HG03442 (cell line): ENCODE data around the gene PIK3R3.

Source experiments
- ATAC-seq: cut with Tn5 transposase; IDR thresholded peaks from one replicate; pipeline ENCODE4 v1.9.1; 2021; ENCODE audit warnings: mild to moderate bottlenecking, moderate library complexity; ENCODE audit not compliant: unreplicated experiment

Gene PIK3R3

GRCh38 chr1:46132529-46133180 is at the start of gene PIK3R3:
PIK3R3 (minus strand) TSS chr1:46132629; CDS start chr1:46131952, 677 bp downstream.
- peak; percentile 85 for ATAC-seq

GRCh38 chr1:46181343-46182260 is 49.2 kb upstream of the PIK3R3 start:
- ATAC-seq = no peak

GRCh38 chr1:46180082-46180616 is 47.7 kb upstream of the PIK3R3 start:
- ATAC-seq = no peak

- ATAC-seq = no peak
These were observed 47.0 kb upstream of the PIK3R3 start for GRCh38 chr1:46179138-46180081.

GRCh38 chr1:46176211-46176865 is 43.9 kb upstream of the PIK3R3 start, which contains the start of gene P3R3URF:
P3R3URF (minus strand) TSS chr1:46176488; CDS start chr1:46176471, 17 bp downstream.
- ATAC-seq = no peak

- ATAC-seq = no peak
These were observed 42.8 kb upstream of the PIK3R3 start for GRCh38 chr1:46175243-46175642.

GRCh38 chr1:46174448-46175231 is 42.2 kb upstream of the PIK3R3 start, which contains the start of gene TSPAN1:
TSPAN1 (plus strand) TSS chr1:46175087; CDS start chr1:46181108, 6,021 bp downstream.
- ATAC-seq = no peak

- no peak for ATAC-seq
These were observed 41.0 kb upstream of the PIK3R3 start for GRCh38 chr1:46173361-46173856.

- ATAC-seq = no peak
These were observed 39.9 kb upstream of the PIK3R3 start for GRCh38 chr1:46172321-46172720.

GRCh38 chr1:46171871-46172270 is 39.4 kb upstream of the PIK3R3 start:
- no peak for ATAC-seq

GRCh38 chr1:46171351-46171750 is 38.9 kb upstream of the PIK3R3 start:
- no peak for ATAC-seq

GRCh38 chr1:46169811-46170454 is 37.5 kb upstream of the PIK3R3 start:
- ATAC-seq = no peak

GRCh38 chr1:46168477-46168876 is 36.0 kb upstream of the PIK3R3 start:
- ATAC-seq = no peak

GRCh38 chr1:46166521-46167462 is 34.4 kb upstream of the PIK3R3 start:
- peak; percentile 48 for ATAC-seq

GRCh38 chr1:46160212-46160611 is 27.8 kb upstream of the PIK3R3 start:
- ATAC-seq = no peak

- no peak for ATAC-seq
These were observed 27.1 kb upstream of the PIK3R3 start for GRCh38 chr1:46159516-46159915.
